Activated naive CD4-positive, alpha-beta T cell treated with anti-CD3 and anti-CD28 coated beads, Interleukin-2, amount 50 U/mL, for 72 hours (primary cell): ENCODE data around the gene MAP7D2. TPM values are rescaled to one million over a fixed set of nuclear protein-coding genes. Genes with fewer than 3 reads are reported as not detected.

Experiments used
- ATAC-seq, 2 donors: fragments of 150-1000 bp; cut with Tn5 transposase; 2 replicates each; pipeline ENCODE4 v1.10.0; 2021; ENCODE audit warnings: mild to moderate bottlenecking in 2 of 2, moderate library complexity in 2 of 2
- DNase-seq, 2 donors: peaks; one replicate each; pipeline ENCODE4 v3.0.0; 2021 to 2022; ENCODE audit warnings: low spot score in 2 of 2
- H3K27ac Mint-ChIP-seq, 2 donors: one replicate each; pipeline ENCODE4 v1.8.0; 2022; ENCODE audit warnings: mild to moderate bottlenecking in 2 of 2, mixed read lengths in 2 of 2
- H3K36me3 Mint-ChIP-seq, 2 donors: one replicate each; pipeline ENCODE4 v1.8.0; 2022; ENCODE audit warnings: mixed read lengths in 2 of 2
- H3K9me3 Mint-ChIP-seq, 2 donors: one replicate each; pipeline ENCODE4 v1.8.0; 2022; ENCODE audit warnings: mixed read lengths in 2 of 2
- total RNA-seq, 2 donors: library from RNA; stranded (reverse); gene quantifications; one replicate each; pipeline ENCODE4 v1.2.3, GENCODE V29; 2022

MAP7D2 gene
- total RNA-seq, 2 donors from 2014 or later, result 0.18 to 0.25 TPM

GRCh38 chrX:19964017-19964710 is 152.5 kb downstream of the MAP7D2 start:
- Mint-ChIP-seq H3K27ac (no peak overlapping the region), H3K9me3 (no peaks in the 10 kb centered on the region), H3K36me3 (peaks cover 12 to 17% of the 10 kb centered on the region in 2 donors)
- ATAC-seq (peak; percentile 99 to 100), DNase-seq (peak; percentile 23 to 54)

- DNase-seq (no peak), ATAC-seq (no peak)
Observed at GRCh38 chrX:19960913-19961312, 155.8 kb downstream of the MAP7D2 start.

GRCh38 chrX:19958552-19959486 is 157.9 kb downstream of the MAP7D2 start:
- H3K27ac Mint-ChIP-seq, result no peak overlapping the region
- no peaks in the 10 kb centered on the region for H3K36me3 Mint-ChIP-seq
- ATAC-seq (no peak), DNase-seq (no peak)
- no peaks in the 10 kb centered on the region for H3K9me3 Mint-ChIP-seq

More at GRCh38 chrX:19960913-19961312, 155.8 kb downstream of the MAP7D2 start:
- no peak overlapping the region for H3K27ac Mint-ChIP-seq
- H3K9me3 Mint-ChIP-seq, result no peaks in the 10 kb centered on the region
- peaks cover 4 to 10% of the 10 kb centered on the region in 2 donors for H3K36me3 Mint-ChIP-seq

- Mint-ChIP-seq H3K36me3 (no peaks in the 10 kb centered on the region), H3K9me3 (no peaks in the 10 kb centered on the region), H3K27ac (no peak overlapping the region)
- no peak for ATAC-seq
- DNase-seq, result no peak
Observed at GRCh38 chrX:19956923-19957322, 159.8 kb downstream of the MAP7D2 start.

Other genes starting within 250 kb of the MAP7D2 start
- gene SH3KBP1, start 229.3 kb downstream of the MAP7D2 start, total RNA-seq, result 10 to 100 TPM; 76.0 to 97.3 TPM
- 1 to 10 TPM; 2.8 to 4.5 TPM for gene BCLAF3, start 125.8 kb downstream of the MAP7D2 start, total RNA-seq
- gene EIF1AX, start 24.9 kb upstream of the MAP7D2 start, total RNA-seq, result 10 to 100 TPM; 45.1 to 84.1 TPM
- 10 to 100 TPM; 41.5 to 54.3 TPM for gene RPS6KA3, start 150.0 kb upstream of the MAP7D2 start, total RNA-seq